B cell (primary cell): ENCODE measurements around the gene NDST1. TPM values are rescaled to one million over a fixed set of nuclear protein-coding genes. Genes with fewer than 3 reads are reported as not detected.
A peak's percentile ranks its signal among the peaks of the same experiment; 100 is the strongest.

Experiments
- ATAC-seq: fragments of 200-7000 bp; cut with Tn5 transposase; one replicate; pipeline ENCODE4 v1.10.0; 2021; ENCODE audit warnings: low read depth, mild to moderate bottlenecking, moderate number of reproducible peaks, moderate library complexity
- CTCF ChIA-PET: fragments of 350-600 bp; sonication (Branson Sonifier 250); formaldehyde crosslinking; loops from one replicate; lab custom pipeline; 2021; ENCODE audit warnings: antibody characterized with exemption, inconsistent platforms; lab: Charles Lee
- POLR2A ChIA-PET: fragments of 350-600 bp; sonication (Branson Sonifier 250); formaldehyde crosslinking; loops from one replicate; lab custom pipeline; 2021; ENCODE audit warnings: antibody characterized with exemption; lab: Charles Lee
- DNase-seq: peaks from one replicate; pipeline ENCODE4 v3.0.0; 2013
- H2AFZ ChIP-seq: 2 replicates; pipeline ENCODE4 v1.6.1; 2012; ENCODE audit warnings: mild to moderate bottlenecking, low read depth, low read length; ENCODE audit not compliant: insufficient read depth, poor library complexity, severe bottlenecking
- H3K27ac ChIP-seq, 2 donors: 1 replicate in 1 of 2; 2 replicates in 1 of 2; pipeline ENCODE4 v1.5.1; 2012 to 2013; ENCODE audit warnings: low read length in 2 of 2, mild to moderate bottlenecking in 2 of 2, moderate library complexity in 1 of 2
- H3K27me3 ChIP-seq, 4 experiments: fragments of 200-600 bp in 1 of 4; sonication (generic) in 1 of 4; replicated peaks in 1 of 4; 1 replicate in 2 of 4; 2 replicates in 2 of 4; pipeline versions ENCODE4 v1.6.1 to v1.7.0; 2013 to 2016; ENCODE audit warnings: low read length in 3 of 4, mild to moderate bottlenecking in 2 of 4, mixed read lengths in 1 of 4, moderate library complexity in 1 of 4; ENCODE audit not compliant: insufficient read depth in 4 of 4, control insufficient read depth in 3 of 4; ENCODE audit errors: control extremely low read depth in 1 of 4
- H3K36me3 ChIP-seq, 2 experiments: replicated peaks in 1 of 2; 1 replicate in 1 of 2; 2 replicates in 1 of 2; pipeline versions ENCODE4 v1.6.1 to v1.7.1; 2013; ENCODE audit warnings: low read length in 1 of 2; ENCODE audit not compliant: insufficient read depth in 2 of 2, control insufficient read depth in 1 of 2; ENCODE audit errors: control extremely low read depth in 1 of 2, extremely low read depth in 1 of 2
- H3K4me1 ChIP-seq, 2 donors: fragments of 200-600 bp in 1 of 2; sonication (generic) in 1 of 2; 1 replicate in 1 of 2; 2 replicates in 1 of 2; pipeline versions ENCODE4 v1.5.1 to v1.6.1; 2013 to 2017; ENCODE audit warnings: low read length in 2 of 2; ENCODE audit not compliant: control insufficient read depth in 2 of 2, insufficient read depth in 2 of 2
- H3K4me2 ChIP-seq: replicated peaks from 2 replicates; pipeline ENCODE3; 2012; ENCODE audit warnings: mild to moderate bottlenecking, low read depth, low read length; ENCODE audit not compliant: poor library complexity, severe bottlenecking
- H3K4me3 ChIP-seq, 5 experiments: fragments of 200-600 bp in 1 of 5; sonication (generic) in 1 of 5; 1 replicate in 3 of 5; 2 replicates in 2 of 5; pipeline versions ENCODE4 v1.5.1 to v1.7.0; 2011 to 2016; ENCODE audit warnings: low read length in 4 of 5, mild to moderate bottlenecking in 4 of 5, low read depth in 2 of 5, control low read depth in 1 of 5, moderate library complexity in 1 of 5; ENCODE audit not compliant: insufficient read depth in 1 of 5; ENCODE audit errors: control extremely low read depth in 1 of 5, extremely low read depth in 1 of 5
- H3K79me2 ChIP-seq: fragments of 200-600 bp; sonication (generic); one replicate; pipeline ENCODE4 v1.6.0; 2016; ENCODE audit warnings: low read length; ENCODE audit not compliant: control insufficient read depth, insufficient read depth
- H3K9ac ChIP-seq: fragments of 200-600 bp; sonication (generic); 2 replicates; pipeline ENCODE4 v1.6.1; 2017; ENCODE audit warnings: mild to moderate bottlenecking, low read length, moderate library complexity
- H3K9me3 ChIP-seq, 3 donors: one replicate each; pipeline versions ENCODE4 v1.6.1 to v1.7.1; 2013; ENCODE audit warnings: low read length in 2 of 3; ENCODE audit not compliant: control insufficient read depth in 2 of 3, insufficient read depth in 1 of 3; ENCODE audit errors: control extremely low read depth in 1 of 3
- H4K20me1 ChIP-seq: 2 replicates; pipeline ENCODE4 v1.6.0; 2012; ENCODE audit warnings: mild to moderate bottlenecking, low read length; ENCODE audit not compliant: insufficient read depth, control insufficient read depth, poor library complexity, severe bottlenecking
- H3K27ac Mint-ChIP-seq: one replicate; pipeline ENCODE4 v1.8.0; 2021; ENCODE audit warnings: mixed read lengths
- H3K27me3 Mint-ChIP-seq: one replicate; pipeline ENCODE4 v1.8.0; 2021; ENCODE audit warnings: mixed read lengths
- H3K4me1 Mint-ChIP-seq: one replicate; pipeline ENCODE4 v1.8.0; 2021; ENCODE audit warnings: mixed read lengths
- H3K4me3 Mint-ChIP-seq: one replicate; pipeline ENCODE4 v1.8.0; 2021; ENCODE audit warnings: mixed read lengths
- H3K9me3 Mint-ChIP-seq: one replicate; pipeline ENCODE4 v1.8.0; 2022; ENCODE audit warnings: mixed read lengths; ENCODE audit not compliant: insufficient read depth
- CTCF ChIP-seq: fragments of 200-600 bp; IDR thresholded peaks from one replicate; pipeline ENCODE4 v1.8.0; 2022; ENCODE audit warnings: antibody characterized with exemption, mild to moderate bottlenecking
- EZH2 ChIP-seq: IDR thresholded peaks from 2 replicates; pipeline ENCODE4 v1.6.1; 2012; ENCODE audit warnings: borderline replicate concordance, low read depth, mild to moderate bottlenecking, moderate library complexity, low read length; ENCODE audit not compliant: insufficient read depth, poor library complexity, severe bottlenecking
- WGBS: methylation state at CpG from one replicate; pipeline ENCODE4 v1.1.5; 2013; ENCODE audit warnings: missing lambda C conversion rate; ENCODE audit not compliant: insufficient coverage; 5-methylcytosine and 5-hydroxymethylcytosine counted together
- intact Hi-C: fragments of 100-400 bp; cut with micrococcal nuclease; formaldehyde crosslinking; loops from one replicate; pipeline ENCODE4 v1.10.0; 2022
- polyA plus RNA-seq: library from polyadenylated mRNA; depleted of rRNA; stranded (reverse); fragments of >200 nt; gene quantifications from 2 replicates; pipeline ENCODE4 v1.2.3, GENCODE V29; 2012
- total RNA-seq, 2 donors: library from RNA; stranded (reverse); fragments of 120-200 nt in 1 of 2; gene quantifications; 1 replicate in 1 of 2; 2 replicates in 1 of 2; pipeline versions ENCODE4 v1.2.3 to v1.2.4, GENCODE V29; 2013 to 2022

Gene NDST1
- total and polyA plus RNA-seq, 2 donors (not counting 1 experiment from before 2014, with no cell fraction given): 4.3 to 7.0 TPM

GRCh38 chr5:150557509-150557872, 49.6 kb downstream of the NDST1 start:
- DNase-seq (no peak), ATAC-seq (no peak)
- no peaks in the 10 kb centered on the region for H3K36me3 ChIP-seq
- H2AFZ ChIP-seq: no peak overlapping the region
- H3K9ac ChIP-seq: no peak overlapping the region
- H3K27ac ChIP-seq: no peak overlapping the region
- H3K9me3 ChIP-seq: no peaks in the 10 kb centered on the region
- TF ChIP-seq CTCF (no peak), EZH2 (no peak)
- H4K20me1 ChIP-seq: no peaks in the 10 kb centered on the region
- no peaks in the 10 kb centered on the region for H3K79me2 ChIP-seq
- Mint-ChIP-seq H3K4me3 (no peak overlapping the region), H3K27ac (no peak overlapping the region), H3K4me1 (peaks cover 5% of the 10 kb centered on the region), H3K9me3 (no peaks in the 10 kb centered on the region), H3K27me3 (no peaks in the 10 kb centered on the region)
- no peak overlapping the region for H3K4me3 ChIP-seq
- ChIA-PET POLR2A (no interaction called here), CTCF (interaction anchor here (0.8 to 1.4 kb wide), 4 partner anchors 8 to 289 kb away, joined by 3 to 6 read pairs (median 3); no protein-coding TSS in a partner anchor)
- no peaks in the 10 kb centered on the region for H3K27me3 ChIP-seq
- H3K4me1 ChIP-seq: peaks cover 5 to 6% of the 10 kb centered on the region in 2 donors
- H3K4me2 ChIP-seq: peak overlapping the region; percentile 16
- intact Hi-C loops: no loop called here
- WGBS: 31% methylated on average over 5 of the region's 6 CpGs

DNA sequence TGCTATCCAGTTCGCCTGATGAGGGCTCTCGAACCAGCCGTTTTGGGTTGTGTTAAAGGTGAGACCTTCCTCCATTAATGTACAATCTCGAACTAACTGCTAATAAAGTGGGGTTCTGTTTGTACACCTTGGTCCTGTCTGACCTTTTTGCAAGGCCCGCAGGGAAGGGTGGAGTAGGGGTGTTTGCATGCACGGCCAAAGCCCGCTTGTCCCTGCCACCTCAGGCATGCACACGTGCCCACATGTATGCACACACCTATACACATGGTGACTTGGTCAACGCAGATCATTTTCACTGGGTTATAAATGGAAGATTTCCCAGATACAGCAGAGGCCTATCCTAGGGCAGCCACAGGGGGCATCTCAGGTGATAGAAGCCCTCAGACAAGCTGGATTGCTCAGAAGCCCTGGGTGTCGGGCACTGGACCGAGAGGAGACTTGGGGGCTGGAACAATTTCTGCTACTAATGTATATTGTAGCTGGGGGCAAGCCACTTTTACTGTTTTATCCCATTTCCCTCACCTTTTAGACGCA, 50.2 kb downstream of the NDST1 start:
- Mint-ChIP-seq H3K4me3 (no peak overlapping the region), H3K4me1 (peaks cover 5% of the 10 kb centered on the region), H3K9me3 (no peaks in the 10 kb centered on the region), H3K27me3 (no peaks in the 10 kb centered on the region), H3K27ac (no peak overlapping the region)
- intact Hi-C loops: no loop called here
- no peaks in the 10 kb centered on the region for H3K9me3 ChIP-seq
- no peak overlapping the region for H3K4me2 ChIP-seq
- WGBS: 100% methylated on average over 1 of the region's 12 CpGs
- ATAC-seq: no peak
- ChIA-PET CTCF (interaction anchor here (0.8 to 6.2 kb wide), 9 partner anchors 9 to 289 kb away, joined by 3 to 110 read pairs (median 6); partner anchors contain the start of gene IRGM), POLR2A (no interaction called here)
- no peak for TF ChIP-seq CTCF
- TF ChIP-seq EZH2: no peak
- H3K27me3 ChIP-seq: no peaks in the 10 kb centered on the region
- peaks cover 5 to 6% of the 10 kb centered on the region in 2 donors for H3K4me1 ChIP-seq
- no peak overlapping the region for H2AFZ ChIP-seq
- H3K79me2 ChIP-seq: no peaks in the 10 kb centered on the region
- no peak overlapping the region for H3K4me3 ChIP-seq
- H3K27ac ChIP-seq: no peak overlapping the region
- H3K36me3 ChIP-seq: no peaks in the 10 kb centered on the region
- no peak overlapping the region for H3K9ac ChIP-seq
- no peaks in the 10 kb centered on the region for H4K20me1 ChIP-seq
- no peak for DNase-seq
